ENCODE measurements around the gene TRPV2. TPM values are rescaled to one million over a fixed set of nuclear protein-coding genes. Genes with fewer than 3 reads are reported as not detected.

Gene TRPV2
- total RNA-seq, 1 donor: 71.3 TPM

GRCh38 chr17:16446338-16446983 lies 31.1 kb downstream of the TRPV2 start:
- Histone ChIP-seq H3K4me3 (ENCODE audit: insufficient read depth, low read length) (no peak overlapping the region), H3K36me3 (ENCODE audit: insufficient read depth, low read length) (peaks cover 61% of the 10 kb centered on the region), H3K79me2 (ENCODE audit: insufficient read depth, low read length) (peaks cover 29% of the 10 kb centered on the region), H3K9me3 (ENCODE audit: low read depth, low read length) (no peaks in the 10 kb centered on the region), H2AFZ (ENCODE audit: low read length) (no peak overlapping the region), H3K4me1 (ENCODE audit: insufficient read depth, low read length) (peaks cover 15% of the 10 kb centered on the region), H3K27me3 (ENCODE audit: insufficient read depth, low read length) (no peaks in the 10 kb centered on the region), H3K4me2 (ENCODE audit: insufficient read depth, low read length) (no peak overlapping the region), H4K20me1 (ENCODE audit: insufficient read depth, low read length) (peaks cover 79% of the 10 kb centered on the region), H3K27ac (ENCODE audit: low read depth, low read length) (no peak overlapping the region)
- TF ChIP-seq CTCF (IDR thresholded peaks at IDR 0.05; ENCODE audit: extremely low read depth, low read depth, low read length): no peak
- DNase-seq (ENCODE audit: insufficient read length, low spot score, missing footprints): peak; percentile 59

DNA sequence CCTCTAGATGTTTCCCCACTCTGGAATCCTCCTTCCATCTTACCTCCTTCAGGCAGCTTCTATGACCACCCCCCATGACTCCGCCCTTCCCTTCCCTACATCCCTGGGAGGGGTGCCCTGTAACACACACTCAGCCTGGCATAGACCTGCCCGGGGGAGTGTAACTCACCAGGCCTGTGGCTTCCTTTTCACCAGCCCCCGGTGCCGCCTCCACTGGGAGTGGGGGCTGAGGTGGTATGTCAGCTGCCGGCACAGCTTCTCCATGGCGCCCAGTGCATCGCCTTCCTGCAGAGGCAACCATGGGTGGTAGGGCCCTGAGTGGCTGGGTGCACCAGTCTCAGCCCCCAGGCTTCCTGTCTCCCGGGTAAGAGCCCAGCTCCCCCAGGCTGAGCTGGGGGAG lies 32.3 kb downstream of the TRPV2 start:
- no peak for TF ChIP-seq CTCF (IDR thresholded peaks at IDR 0.05; ENCODE audit: extremely low read depth, low read depth, low read length)
- Histone ChIP-seq H4K20me1 (ENCODE audit: insufficient read depth, low read length) (peaks cover 67% of the 10 kb centered on the region), H3K79me2 (ENCODE audit: insufficient read depth, low read length) (peaks cover 17% of the 10 kb centered on the region), H3K4me2 (ENCODE audit: insufficient read depth, low read length) (no peak overlapping the region), H3K4me3 (ENCODE audit: insufficient read depth, low read length) (no peak overlapping the region), H3K27me3 (ENCODE audit: insufficient read depth, low read length) (no peaks in the 10 kb centered on the region), H3K9me3 (ENCODE audit: low read depth, low read length) (no peaks in the 10 kb centered on the region), H3K4me1 (ENCODE audit: insufficient read depth, low read length) (peaks cover 3% of the 10 kb centered on the region), H3K36me3 (ENCODE audit: insufficient read depth, low read length) (peaks cover 49% of the 10 kb centered on the region), H2AFZ (ENCODE audit: low read length) (no peak overlapping the region), H3K27ac (ENCODE audit: low read depth, low read length) (no peak overlapping the region)
- DNase-seq (ENCODE audit: insufficient read length, low spot score, missing footprints): peak; percentile 43

DNA sequence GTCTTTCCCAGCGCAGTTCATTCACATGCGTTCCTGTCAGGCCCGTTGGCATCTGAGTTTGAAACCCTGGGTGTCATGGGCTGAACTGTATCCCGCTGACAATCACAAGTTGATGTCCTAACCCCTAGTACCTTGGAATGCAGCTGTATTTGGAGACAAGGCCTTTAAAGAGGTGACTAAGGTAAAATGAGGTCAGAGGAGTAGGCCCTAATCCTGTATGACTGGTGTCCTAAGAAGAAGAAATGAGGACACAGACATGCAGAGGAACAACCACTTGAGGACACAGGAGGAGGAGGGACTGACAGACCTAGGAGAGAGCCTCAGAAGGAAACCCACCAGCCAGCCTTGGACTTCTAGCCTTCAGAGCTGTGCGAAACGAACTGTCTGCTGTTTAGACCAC lies 33.1 kb downstream of the TRPV2 start:
- no peak overlapping the region for H3K27ac ChIP-seq (ENCODE audit: low read depth, low read length)
- peaks cover 41% of the 10 kb centered on the region for H3K36me3 ChIP-seq (ENCODE audit: insufficient read depth, low read length)
- no peak for TF ChIP-seq CTCF (IDR thresholded peaks at IDR 0.05; ENCODE audit: extremely low read depth, low read depth, low read length)
- peaks cover 58% of the 10 kb centered on the region for H4K20me1 ChIP-seq (ENCODE audit: insufficient read depth, low read length)
- peak; percentile 47 for DNase-seq (ENCODE audit: insufficient read length, low spot score, missing footprints)
- no peak overlapping the region for H3K4me2 ChIP-seq (ENCODE audit: insufficient read depth, low read length)
- H3K9me3 ChIP-seq (ENCODE audit: low read depth, low read length): no peaks in the 10 kb centered on the region
- H3K4me1 ChIP-seq (ENCODE audit: insufficient read depth, low read length): peaks cover 3% of the 10 kb centered on the region
- H2AFZ ChIP-seq (ENCODE audit: low read length): no peak overlapping the region
- no peaks in the 10 kb centered on the region for H3K27me3 ChIP-seq (ENCODE audit: insufficient read depth, low read length)
- peaks cover 9% of the 10 kb centered on the region for H3K79me2 ChIP-seq (ENCODE audit: insufficient read depth, low read length)
- no peak overlapping the region for H3K4me3 ChIP-seq (ENCODE audit: insufficient read depth, low read length)

DNA sequence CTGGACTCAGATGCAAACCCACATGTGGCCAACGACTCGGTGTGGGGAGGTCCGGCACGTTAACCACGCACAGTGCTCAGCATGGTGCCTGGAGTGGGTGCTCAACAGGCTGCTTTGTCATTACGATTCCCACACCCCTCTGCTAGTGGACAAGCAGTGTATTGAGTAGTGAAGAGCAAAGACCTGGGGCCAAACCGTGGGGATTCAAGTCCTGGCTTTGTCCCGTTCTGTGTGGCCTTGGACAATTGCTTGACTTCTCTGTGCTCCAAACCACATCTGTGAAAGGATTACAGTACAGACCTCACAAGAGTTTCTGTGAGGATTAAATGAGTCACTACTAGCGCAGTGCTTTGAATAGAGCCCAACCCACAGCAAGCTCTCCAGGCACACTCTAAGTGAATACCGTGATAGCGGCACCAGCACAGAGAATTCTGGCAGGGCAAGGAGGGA lies 33.8 kb downstream of the TRPV2 start:
- no peak for TF ChIP-seq CTCF (IDR thresholded peaks at IDR 0.05; ENCODE audit: extremely low read depth, low read depth, low read length)
- H3K27me3 ChIP-seq (ENCODE audit: insufficient read depth, low read length): no peaks in the 10 kb centered on the region
- H3K4me2 ChIP-seq (ENCODE audit: insufficient read depth, low read length): no peak overlapping the region
- H3K79me2 ChIP-seq (ENCODE audit: insufficient read depth, low read length): peaks cover 3% of the 10 kb centered on the region
- H3K36me3 ChIP-seq (ENCODE audit: insufficient read depth, low read length): peaks cover 35% of the 10 kb centered on the region
- H4K20me1 ChIP-seq (ENCODE audit: insufficient read depth, low read length): peaks cover 52% of the 10 kb centered on the region
- no peaks in the 10 kb centered on the region for H3K9me3 ChIP-seq (ENCODE audit: low read depth, low read length)
- no peak overlapping the region for H3K27ac ChIP-seq (ENCODE audit: low read depth, low read length)
- peaks cover 3% of the 10 kb centered on the region for H3K4me1 ChIP-seq (ENCODE audit: insufficient read depth, low read length)
- H3K4me3 ChIP-seq (ENCODE audit: insufficient read depth, low read length): no peak overlapping the region
- DNase-seq (ENCODE audit: insufficient read length, low spot score, missing footprints): peak; percentile 69
- no peak overlapping the region for H2AFZ ChIP-seq (ENCODE audit: low read length)

Data from osteoblast (primary cell).